Transverse colon (tissue), 4 donors: ENCODE measurements around the gene STEAP1B. TPM values are rescaled to one million over a fixed set of nuclear protein-coding genes. Genes with fewer than 3 reads are reported as not detected.

Experiments used
- DNase-seq: peaks from one replicate; pipeline ENCODE4 v3.0.0-alpha.2; 2019
- H3K27ac ChIP-seq, 4 donors: fragments of 200-600 bp; sonication (generic); 2 replicates each; pipeline ENCODE4 v1.5.1; 2016 to 2018; ENCODE audit warnings: inconsistent platforms in 4 of 4
- H3K27me3 ChIP-seq: fragments of 200-600 bp; sonication (generic); 2 replicates; pipeline ENCODE4 v1.5.1; 2017; ENCODE audit warnings: inconsistent platforms
- H3K36me3 ChIP-seq, 4 donors: fragments of 200-600 bp; sonication (generic); 2 replicates each; pipeline ENCODE4 v1.5.1; 2017 to 2019; ENCODE audit warnings: inconsistent platforms in 4 of 4
- H3K4me1 ChIP-seq, 4 donors: fragments of 200-600 bp; sonication (generic); 2 replicates each; pipeline ENCODE4 v1.5.1; 2017 to 2020; ENCODE audit warnings: inconsistent platforms in 4 of 4
- H3K4me3 ChIP-seq, 4 donors: fragments of 200-600 bp; sonication (generic); 1 replicate in 1 of 4; 2 replicates in 3 of 4; pipeline versions ENCODE4 v1.5.1 to v1.6.1; 2017 to 2019; ENCODE audit warnings: inconsistent platforms in 4 of 4
- H3K9me3 ChIP-seq, 2 donors: fragments of 200-600 bp; sonication (generic); 2 replicates each; pipeline ENCODE4 v1.5.1; 2017 to 2019; ENCODE audit warnings: inconsistent platforms in 2 of 2
- EP300 ChIP-seq: sonication (generic); formaldehyde crosslinking; IDR thresholded peaks from one replicate; pipeline ENCODE4 v1.6.1; 2017; ENCODE audit warnings: antibody characterized with exemption, low read depth
- POLR2A ChIP-seq: fragments of 450-650 bp; IDR thresholded peaks from one replicate; pipeline ENCODE4 v1.6.1; 2016; ENCODE audit warnings: antibody characterized with exemption, mild to moderate bottlenecking, moderate library complexity
- POLR2AphosphoS5 ChIP-seq, 3 donors: sonication (generic); formaldehyde crosslinking; IDR thresholded peaks; one replicate each; pipeline ENCODE4 v1.6.1; 2016; ENCODE audit warnings: antibody characterized with exemption in 3 of 3
- WGBS, 2 donors: methylation state at CpG; one replicate each; pipeline ENCODE4 v1.1.5; 2018; ENCODE audit warnings: low coverage in 1 of 2; 5-methylcytosine and 5-hydroxymethylcytosine counted together
- in situ Hi-C, 4 donors: fragments of 200-750 bp; cut with MboI; loops; one replicate each; pipeline versions ENCODE4 v1.15.0 to v1.15.1; 2017; ENCODE audit warnings: low sequenced_read_pairs in 3 of 4, low pct_ligation_motif_present in 1 of 4, low pct_unique_long_range_greater_than_20kb in 1 of 4
- intact Hi-C: fragments of 100-400 bp; cut with DNase I; formaldehyde crosslinking; loops from one replicate; pipeline ENCODE4 v1.15.1; 2023; ENCODE audit warnings: low total_unique reads
- total RNA-seq, 4 donors: library from RNA; depleted of rRNA; stranded (reverse); fragments of >200 nt; gene quantifications; one replicate each; pipeline ENCODE4 v1.1.0, GENCODE V29; 2016
- TF ChIP-seq, protein P1 (sequence below), 5 experiments: fragments of 200-600 bp in 3 of 5; fragments of 450-650 bp in 2 of 5; sonication (generic) in 3 of 5; IDR thresholded peaks; 1 replicate in 2 of 5; 2 replicates in 3 of 5; pipeline ENCODE4 v1.5.1; 2016 to 2017; ENCODE audit warnings: antibody characterized with exemption in 5 of 5, inconsistent platforms in 3 of 5, mild to moderate bottlenecking in 2 of 5, moderate library complexity in 1 of 5

Gene STEAP1B
- total RNA-seq, 4 donors from 2014 or later, result 0.64 to 3.7 TPM; not detected in 2

DNA sequence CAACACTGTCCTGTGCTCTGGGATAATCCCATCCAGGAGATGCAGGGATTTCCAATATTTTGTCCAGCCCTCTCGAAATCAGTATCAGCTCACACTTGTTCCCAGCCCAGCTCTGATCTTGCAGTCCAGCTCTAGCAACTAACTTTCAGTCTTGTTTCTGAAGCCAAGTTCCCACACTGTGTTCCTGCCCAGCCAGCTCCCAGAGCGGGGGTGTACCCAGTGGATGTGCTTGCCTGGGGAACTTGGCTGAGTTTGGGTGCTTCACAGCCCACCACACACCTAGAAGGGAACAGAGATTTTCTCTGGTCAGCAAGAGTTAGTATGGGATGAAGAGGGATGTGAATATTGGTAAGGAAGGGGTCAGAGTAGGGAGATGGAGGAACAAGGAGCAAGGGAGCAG lies 85.6 kb downstream of the STEAP1B start:
- no peak overlapping the region for H3K4me3 ChIP-seq
- H3K27ac ChIP-seq, result no peak overlapping the region
- H3K9me3 ChIP-seq, result no peaks in the 10 kb centered on the region
- TF ChIP-seq EP300, result no peak
- no peak for TF ChIP-seq POLR2A
- TF ChIP-seq, protein P1, sequence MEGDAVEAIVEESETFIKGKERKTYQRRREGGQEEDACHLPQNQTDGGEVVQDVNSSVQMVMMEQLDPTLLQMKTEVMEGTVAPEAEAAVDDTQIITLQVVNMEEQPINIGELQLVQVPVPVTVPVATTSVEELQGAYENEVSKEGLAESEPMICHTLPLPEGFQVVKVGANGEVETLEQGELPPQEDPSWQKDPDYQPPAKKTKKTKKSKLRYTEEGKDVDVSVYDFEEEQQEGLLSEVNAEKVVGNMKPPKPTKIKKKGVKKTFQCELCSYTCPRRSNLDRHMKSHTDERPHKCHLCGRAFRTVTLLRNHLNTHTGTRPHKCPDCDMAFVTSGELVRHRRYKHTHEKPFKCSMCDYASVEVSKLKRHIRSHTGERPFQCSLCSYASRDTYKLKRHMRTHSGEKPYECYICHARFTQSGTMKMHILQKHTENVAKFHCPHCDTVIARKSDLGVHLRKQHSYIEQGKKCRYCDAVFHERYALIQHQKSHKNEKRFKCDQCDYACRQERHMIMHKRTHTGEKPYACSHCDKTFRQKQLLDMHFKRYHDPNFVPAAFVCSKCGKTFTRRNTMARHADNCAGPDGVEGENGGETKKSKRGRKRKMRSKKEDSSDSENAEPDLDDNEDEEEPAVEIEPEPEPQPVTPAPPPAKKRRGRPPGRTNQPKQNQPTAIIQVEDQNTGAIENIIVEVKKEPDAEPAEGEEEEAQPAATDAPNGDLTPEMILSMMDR (IDR thresholded peaks at IDR 0.05), result no peak
- no peak for TF ChIP-seq POLR2AphosphoS5 (IDR thresholded peaks at IDR 0.05)
- in situ Hi-C loops (no loop called here), intact Hi-C loops (no loop called here)
- no peaks in the 10 kb centered on the region for H3K4me1 ChIP-seq
- no peaks in the 10 kb centered on the region for H3K27me3 ChIP-seq
- no peak for DNase-seq
- WGBS, 2 donors, result 85% methylated on average over 2 of the region's 2 CpGs; no CpG with 5 or more reads in 1 of the 2 donors
- H3K36me3 ChIP-seq, result no peaks in the 10 kb centered on the region

DNA sequence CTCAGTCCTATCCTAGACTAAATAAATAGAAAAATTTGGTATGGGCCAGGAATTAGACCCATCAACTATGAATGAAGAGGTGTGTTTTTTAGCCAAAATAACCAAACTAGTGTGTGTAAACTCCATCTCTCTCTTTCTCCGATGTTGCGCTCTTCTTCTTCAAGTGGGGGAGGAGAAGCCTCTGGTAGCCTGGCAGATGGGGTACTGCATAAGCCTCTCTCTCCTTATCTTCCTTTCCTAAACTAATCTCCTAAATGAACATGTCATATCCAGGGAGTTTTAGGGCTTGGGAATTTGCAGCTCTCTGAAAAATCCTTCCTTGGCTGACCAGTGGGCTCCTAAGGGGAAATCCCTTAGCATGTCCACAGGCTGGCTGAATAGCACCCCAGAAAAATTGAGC lies 86.8 kb downstream of the STEAP1B start:
- TF ChIP-seq, protein P1 (IDR thresholded peaks at IDR 0.05), result no peak
- no peak for TF ChIP-seq EP300
- TF ChIP-seq POLR2AphosphoS5 (IDR thresholded peaks at IDR 0.05), result no peak
- TF ChIP-seq POLR2A, result no peak
- WGBS, 2 donors, result 90 to 100% methylated on average over 2 of the region's 2 CpGs
- H3K36me3 ChIP-seq, result no peaks in the 10 kb centered on the region
- in situ Hi-C loops, result no loop called here
- no peaks in the 10 kb centered on the region for H3K9me3 ChIP-seq
- intact Hi-C loops, result no loop called here
- DNase-seq, result no peak
- no peaks in the 10 kb centered on the region for H3K4me1 ChIP-seq
- no peaks in the 10 kb centered on the region for H3K27me3 ChIP-seq
- H3K27ac ChIP-seq, result no peak overlapping the region
- no peak overlapping the region for H3K4me3 ChIP-seq

DNA sequence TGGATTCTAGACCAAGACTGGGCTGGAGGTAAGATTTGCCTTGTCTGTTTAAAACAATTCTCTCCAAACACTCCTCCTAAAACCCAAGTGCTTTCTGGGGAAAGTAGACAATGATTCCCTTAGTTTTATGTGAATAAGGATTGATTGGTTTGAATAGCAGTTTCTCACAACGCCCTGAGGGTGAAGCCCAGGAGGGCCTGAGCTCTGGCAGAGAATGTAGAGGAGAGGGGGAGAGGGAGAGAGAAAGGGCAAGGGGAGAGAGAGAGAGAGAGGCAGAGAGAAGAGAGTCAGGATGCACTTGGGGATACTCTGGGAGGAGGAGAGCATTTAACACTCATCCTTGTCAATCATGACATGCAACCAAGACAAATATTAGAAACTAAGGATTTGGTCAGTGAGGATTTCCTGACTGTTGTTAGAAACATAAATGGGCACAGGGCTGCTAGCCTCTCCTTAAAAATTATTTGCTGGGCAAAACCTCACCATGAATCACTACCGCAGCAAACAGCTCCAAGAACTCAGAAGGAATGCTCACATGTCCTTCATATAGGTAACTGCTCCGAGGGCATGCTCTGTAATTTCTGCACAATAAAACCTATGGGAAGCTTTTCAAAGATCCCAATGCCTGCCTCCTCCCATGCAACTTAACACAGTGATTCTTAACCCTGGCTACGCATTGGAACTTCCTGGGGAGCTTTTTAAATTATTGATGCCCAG lies 87.9 kb downstream of the STEAP1B start:
- in situ Hi-C loops (no loop called here), intact Hi-C loops (no loop called here)
- no peak for TF ChIP-seq EP300
- no peak for TF ChIP-seq POLR2AphosphoS5 (IDR thresholded peaks at IDR 0.05)
- TF ChIP-seq, protein P1 (IDR thresholded peaks at IDR 0.05), result no peak
- no peak for TF ChIP-seq POLR2A
- Histone ChIP-seq H3K36me3 (no peaks in the 10 kb centered on the region), H3K27ac (no peak overlapping the region), H3K4me3 (no peak overlapping the region), H3K27me3 (no peaks in the 10 kb centered on the region), H3K4me1 (no peaks in the 10 kb centered on the region), H3K9me3 (no peaks in the 10 kb centered on the region)
- DNase-seq, result no peak
- WGBS, 2 donors, result 60 to 85% methylated on average over 2 to 4 of the region's 4 CpGs

DNA sequence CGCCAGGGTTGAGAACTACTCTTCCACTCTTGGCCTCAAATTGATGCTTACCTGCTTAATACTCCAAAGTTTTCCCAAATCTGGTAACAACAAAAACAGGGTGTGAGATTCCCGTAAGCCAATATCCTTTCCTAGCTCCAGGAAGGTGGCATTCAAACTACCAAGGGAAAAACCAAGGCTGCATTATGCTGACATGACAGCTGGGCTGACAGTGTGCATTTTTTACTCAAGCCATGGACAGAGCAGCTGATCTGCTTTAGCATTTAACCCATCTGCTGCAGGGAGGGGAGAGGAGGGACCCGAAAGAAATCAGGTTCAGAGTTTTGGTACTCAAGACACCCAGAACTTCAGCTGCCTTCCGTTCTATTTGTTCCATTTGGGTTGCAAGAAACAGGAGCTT lies 93.3 kb downstream of the STEAP1B start:
- Histone ChIP-seq H3K27ac (no peak overlapping the region), H3K36me3 (no peaks in the 10 kb centered on the region), H3K27me3 (no peaks in the 10 kb centered on the region), H3K4me1 (no peaks in the 10 kb centered on the region), H3K4me3 (no peak overlapping the region), H3K9me3 (no peaks in the 10 kb centered on the region)
- intact Hi-C loops, result no loop called here
- WGBS, 2 donors, result 80 to 92% methylated on average over 1 to 4 of the region's 4 CpGs
- no peak for DNase-seq
- in situ Hi-C loops, result no loop called here
- TF ChIP-seq EP300, result no peak
